Upper lobe of left lung (tissue), 6 donors: ENCODE results near the gene TLE3. TPM values are rescaled to one million over a fixed set of nuclear protein-coding genes. Genes with fewer than 3 reads are reported as not detected.

Experiments used
- ATAC-seq, 2 donors: fragments of 200-7000 bp; cut with Tn5 transposase; one replicate each; pipeline ENCODE4 v1.9.1; 2022; ENCODE audit warnings: mild to moderate bottlenecking in 2 of 2, moderate library complexity in 2 of 2; ENCODE audit not compliant: low FRiP score in 2 of 2
- DNase-seq, 2 donors: peaks; one replicate each; pipeline ENCODE4 v3.0.0-alpha.2; 2019 to 2020
- H3K27ac ChIP-seq, 4 donors: fragments of 200-600 bp; sonication (generic); one replicate each; pipeline ENCODE4 v1.5.1; 2016 to 2019
- H3K27me3 ChIP-seq, 4 donors: fragments of 200-600 bp; sonication (generic); one replicate each; pipeline ENCODE4 v1.5.1; 2017 to 2019
- H3K36me3 ChIP-seq, 4 donors: fragments of 200-600 bp; sonication (generic); one replicate each; pipeline ENCODE4 v1.5.1; 2016 to 2019
- H3K4me1 ChIP-seq, 4 donors: fragments of 200-600 bp; sonication (generic); one replicate each; pipeline ENCODE4 v1.5.1; 2018 to 2019
- H3K4me3 ChIP-seq, 4 donors: fragments of 200-600 bp; sonication (generic); one replicate each; pipeline ENCODE4 v1.5.1; 2017 to 2019; ENCODE audit warnings: mild to moderate bottlenecking in 2 of 4, moderate library complexity in 1 of 4
- H3K9me3 ChIP-seq, 4 donors: fragments of 200-600 bp; sonication (generic); one replicate each; pipeline ENCODE4 v1.5.1; 2018 to 2019
- EP300 ChIP-seq, 4 donors: sonication (generic); formaldehyde crosslinking; IDR thresholded peaks; one replicate each; pipeline ENCODE4 v1.5.1; 2017; ENCODE audit warnings: antibody characterized with exemption in 4 of 4, control low read depth in 2 of 4
- POLR2A ChIP-seq, 4 donors: fragments of 450-650 bp; IDR thresholded peaks; one replicate each; pipeline ENCODE4 v1.5.1; 2016 to 2017; ENCODE audit warnings: antibody characterized with exemption in 4 of 4, mild to moderate bottlenecking in 2 of 4
- POLR2AphosphoS5 ChIP-seq, 2 donors: sonication (generic); formaldehyde crosslinking; IDR thresholded peaks; one replicate each; pipeline ENCODE4 v1.5.1; 2017; ENCODE audit warnings: antibody characterized with exemption in 2 of 2
- WGBS, 2 donors: methylation state at CpG; one replicate each; pipeline ENCODE4 v1.1.5; 2017 to 2018; 5-methylcytosine and 5-hydroxymethylcytosine counted together
- total RNA-seq, 6 donors: library from RNA; depleted of rRNA in 4 of 6; stranded (reverse); fragments of >200 nt in 4 of 6; gene quantifications; one replicate each; pipeline versions ENCODE4 v1.1.0 to v1.2.1, GENCODE V29; 2016 to 2021
- TF ChIP-seq, protein P1 (sequence below), 6 experiments: fragments of 450-650 bp in 4 of 6; fragments of 200-600 bp in 2 of 6; sonication (generic) in 2 of 6; IDR thresholded peaks; one replicate each; pipeline ENCODE4 v1.5.1; 2016 to 2019; ENCODE audit warnings: antibody characterized with exemption in 6 of 6
- donor health status: DM: no; HTN: no; CAD: no; lungs with moderate emphysema.
- donor health status: DM: no; HTN: yes; CAD: no; lungs with severe emphysema.

TLE3 gene
- total RNA-seq, 6 donors from 2014 or later, result 52.2 to 140 (median 80.6) TPM

DNA sequence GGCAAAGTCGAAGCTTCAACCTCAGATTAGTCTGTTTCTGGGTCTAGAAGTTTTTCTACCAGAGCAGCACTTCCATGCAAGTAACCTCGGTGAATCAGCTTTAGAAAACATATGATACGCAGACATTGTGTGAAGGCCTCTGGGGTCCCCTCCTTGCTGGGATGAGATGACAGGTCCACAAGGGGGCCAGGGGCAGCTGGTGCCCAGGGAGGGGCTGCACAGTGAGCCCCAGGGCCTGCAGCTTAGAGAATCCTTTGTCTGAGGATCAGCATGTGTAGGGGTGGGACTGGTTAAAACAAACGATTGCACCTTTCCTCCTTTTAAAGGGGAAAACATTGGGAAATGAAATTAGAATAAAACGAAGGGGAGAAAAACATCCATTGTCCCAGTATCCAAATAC, 47.5 kb upstream of the TLE3 start:
- no peaks in the 10 kb centered on the region for H3K27me3 ChIP-seq
- H3K36me3 ChIP-seq, result no peaks in the 10 kb centered on the region
- no peak overlapping the region for H3K27ac ChIP-seq
- H3K4me1 ChIP-seq, result peaks cover 27 to 34% (median 29%) of the 10 kb centered on the region in 4 donors
- no peak for TF ChIP-seq POLR2AphosphoS5 (IDR thresholded peaks at IDR 0.05)
- no peak for TF ChIP-seq EP300 (IDR thresholded peaks at IDR 0.05)
- TF ChIP-seq, protein P1, sequence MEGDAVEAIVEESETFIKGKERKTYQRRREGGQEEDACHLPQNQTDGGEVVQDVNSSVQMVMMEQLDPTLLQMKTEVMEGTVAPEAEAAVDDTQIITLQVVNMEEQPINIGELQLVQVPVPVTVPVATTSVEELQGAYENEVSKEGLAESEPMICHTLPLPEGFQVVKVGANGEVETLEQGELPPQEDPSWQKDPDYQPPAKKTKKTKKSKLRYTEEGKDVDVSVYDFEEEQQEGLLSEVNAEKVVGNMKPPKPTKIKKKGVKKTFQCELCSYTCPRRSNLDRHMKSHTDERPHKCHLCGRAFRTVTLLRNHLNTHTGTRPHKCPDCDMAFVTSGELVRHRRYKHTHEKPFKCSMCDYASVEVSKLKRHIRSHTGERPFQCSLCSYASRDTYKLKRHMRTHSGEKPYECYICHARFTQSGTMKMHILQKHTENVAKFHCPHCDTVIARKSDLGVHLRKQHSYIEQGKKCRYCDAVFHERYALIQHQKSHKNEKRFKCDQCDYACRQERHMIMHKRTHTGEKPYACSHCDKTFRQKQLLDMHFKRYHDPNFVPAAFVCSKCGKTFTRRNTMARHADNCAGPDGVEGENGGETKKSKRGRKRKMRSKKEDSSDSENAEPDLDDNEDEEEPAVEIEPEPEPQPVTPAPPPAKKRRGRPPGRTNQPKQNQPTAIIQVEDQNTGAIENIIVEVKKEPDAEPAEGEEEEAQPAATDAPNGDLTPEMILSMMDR (IDR thresholded peaks at IDR 0.05), result no peak
- TF ChIP-seq POLR2A (IDR thresholded peaks at IDR 0.05), result no peak
- 85 to 90% methylated on average over 5 of the region's 5 CpGs for WGBS, 2 donors
- no peaks in the 10 kb centered on the region for H3K9me3 ChIP-seq
- ATAC-seq (no peak), DNase-seq (no peak)
- H3K4me3 ChIP-seq, result no peak overlapping the region

DNA sequence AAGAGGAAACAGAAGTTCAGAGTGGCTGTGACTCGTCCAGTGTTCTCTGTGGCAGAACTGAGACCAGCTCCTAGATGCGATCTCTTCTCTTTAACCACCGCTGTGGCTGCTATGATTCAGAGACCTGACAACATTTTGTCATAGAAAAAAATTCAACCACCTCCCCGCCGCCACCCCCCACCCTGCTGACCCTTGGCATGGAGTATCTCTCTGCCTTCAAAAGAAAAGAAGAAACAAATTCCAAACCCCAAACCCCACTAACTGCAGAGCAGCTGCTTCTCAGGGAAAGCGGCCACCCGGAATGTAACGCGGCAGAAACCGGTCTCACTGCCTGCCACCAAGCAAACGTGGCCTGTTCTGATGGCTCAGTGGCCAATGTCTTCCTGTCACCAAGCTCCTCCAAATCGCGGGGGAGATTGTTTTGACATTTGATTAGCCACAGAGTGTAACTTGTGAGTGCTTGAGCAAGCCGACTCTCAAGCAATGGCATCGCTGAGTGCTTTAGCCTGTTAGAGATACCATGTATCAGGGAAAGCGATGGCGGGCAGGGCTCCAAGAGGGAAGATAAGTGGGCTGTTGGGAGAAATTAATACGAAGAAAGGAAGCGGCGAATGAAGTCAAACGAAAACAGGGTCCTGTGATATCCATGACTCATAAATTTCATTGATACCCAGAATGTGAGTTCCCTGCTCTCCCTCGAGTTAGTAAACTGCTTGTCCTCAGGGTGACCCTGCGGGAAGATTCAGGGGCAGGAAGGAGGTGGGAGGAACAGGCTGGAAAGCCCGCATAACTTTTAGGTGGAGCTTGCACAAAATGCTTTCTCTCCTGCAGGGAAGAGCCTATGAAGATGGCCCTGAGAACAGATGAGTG, 44.8 kb upstream of the TLE3 start:
- ATAC-seq (peak in 1 of 2 donors; percentile 73), DNase-seq (peak in 1 of 2 donors; percentile 61)
- 33 to 46% methylated on average over 23 to 24 of the region's 24 CpGs for WGBS, 2 donors
- peaks cover 34 to 43% (median 37%) of the 10 kb centered on the region in 4 donors for H3K4me1 ChIP-seq
- no peaks in the 10 kb centered on the region for H3K9me3 ChIP-seq
- no peaks in the 10 kb centered on the region for H3K36me3 ChIP-seq
- no peak overlapping the region for H3K4me3 ChIP-seq
- no peaks in the 10 kb centered on the region for H3K27me3 ChIP-seq
- H3K27ac ChIP-seq, result peak overlapping the region; percentile 38 to 78 (median 56)
- TF ChIP-seq, protein P1 (IDR thresholded peaks at IDR 0.05), result no peak
- peak in 1 of 2 donors; percentile 17 for TF ChIP-seq POLR2AphosphoS5 (IDR thresholded peaks at IDR 0.05)
- TF ChIP-seq POLR2A (IDR thresholded peaks at IDR 0.05), result no peak
- TF ChIP-seq EP300 (IDR thresholded peaks at IDR 0.05), result no peak

DNA sequence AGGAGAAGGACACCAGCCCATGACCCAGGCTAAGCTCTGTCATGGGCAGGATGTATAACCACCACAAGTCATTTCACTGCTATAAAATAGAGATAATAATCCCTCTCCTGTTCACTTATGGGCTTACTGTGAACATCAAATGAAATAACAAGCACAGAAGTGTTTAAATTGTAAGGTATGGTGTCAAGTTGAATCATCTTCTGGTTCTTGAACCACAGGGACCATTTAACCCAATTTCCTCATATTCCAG, 44.3 kb upstream of the TLE3 start:
- no peaks in the 10 kb centered on the region for H3K36me3 ChIP-seq
- DNase-seq (no peak), ATAC-seq (no peak)
- no peaks in the 10 kb centered on the region for H3K9me3 ChIP-seq
- H3K4me3 ChIP-seq, result no peak overlapping the region
- H3K27ac ChIP-seq, result peak overlapping the region in 3 of 4 donors; percentile 38 to 78 (median 64)
- TF ChIP-seq EP300 (IDR thresholded peaks at IDR 0.05) (no peak), POLR2AphosphoS5 (IDR thresholded peaks at IDR 0.05) (no peak), POLR2A (IDR thresholded peaks at IDR 0.05) (no peak)
- TF ChIP-seq, protein P1 (IDR thresholded peaks at IDR 0.05), result no peak
- H3K27me3 ChIP-seq, result no peaks in the 10 kb centered on the region
- H3K4me1 ChIP-seq, result peaks cover 34 to 39% (median 37%) of the 10 kb centered on the region in 4 donors

DNA sequence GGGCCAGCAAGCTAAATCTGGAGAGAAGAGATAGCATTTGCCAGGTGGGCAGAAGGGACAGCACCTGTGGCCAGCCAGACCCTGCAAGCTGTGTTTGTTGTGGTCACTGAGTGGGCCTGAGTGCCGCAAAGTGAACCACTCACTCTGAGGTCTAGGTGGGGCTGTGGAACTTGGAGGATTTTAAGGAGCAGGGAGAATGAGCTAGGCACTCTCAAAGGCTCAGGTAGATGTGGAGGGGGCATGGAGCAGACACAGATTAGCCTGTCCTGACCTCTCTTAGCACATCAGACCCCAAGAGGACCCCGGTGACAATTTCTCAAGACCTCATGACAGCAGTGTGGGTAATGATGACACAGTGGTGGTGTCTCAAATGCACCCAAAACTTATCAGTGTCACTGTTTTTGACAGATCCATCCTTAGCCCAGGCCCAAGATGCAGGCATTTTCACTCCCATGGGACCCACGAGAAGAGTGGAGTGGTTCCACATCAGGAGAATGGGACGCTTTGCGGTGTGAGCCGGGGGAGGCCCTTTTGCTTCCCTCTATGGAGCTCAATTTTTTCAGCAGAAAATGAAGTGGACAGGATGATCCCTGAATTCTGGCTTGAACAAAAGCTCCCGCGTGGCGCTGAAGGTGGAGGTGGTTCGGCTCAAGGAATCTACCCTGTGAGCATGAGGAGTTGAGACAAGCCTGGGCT, 43.8 kb upstream of the TLE3 start:
- peaks cover 34 to 39% (median 37%) of the 10 kb centered on the region in 4 donors for H3K4me1 ChIP-seq
- H3K27me3 ChIP-seq, result no peaks in the 10 kb centered on the region
- DNase-seq, result no peak
- TF ChIP-seq POLR2AphosphoS5 (IDR thresholded peaks at IDR 0.05) (no peak), EP300 (IDR thresholded peaks at IDR 0.05) (no peak), POLR2A (IDR thresholded peaks at IDR 0.05) (no peak)
- TF ChIP-seq, protein P1 (IDR thresholded peaks at IDR 0.05), result no peak
- peak overlapping the region; percentile 22 to 78 (median 50) for H3K27ac ChIP-seq
- H3K9me3 ChIP-seq, result no peaks in the 10 kb centered on the region
- H3K36me3 ChIP-seq, result no peaks in the 10 kb centered on the region
- WGBS, 2 donors, result 82 to 87% methylated on average over 9 to 10 of the region's 10 CpGs
- peak; percentile 20 to 41 for ATAC-seq
- peak overlapping the region in 3 of 4 donors; percentile 18 to 34 (median 24) for H3K4me3 ChIP-seq
